Left renal pelvis (tissue), 4 donors: ENCODE results near the gene DAAM1. TPM values are rescaled to one million over a fixed set of nuclear protein-coding genes. Genes with fewer than 3 reads are reported as not detected.

ENCODE experiments used
- DNase-seq, 4 donors: peaks; one replicate each; pipeline ENCODE4 v3.0.0-alpha.2; 2013; ENCODE audit warnings: low read depth in 4 of 4, low spot score in 3 of 4
- polyA plus RNA-seq, 4 donors: library from polyadenylated mRNA; unstranded; fragments of 120-200 nt; gene quantifications; one replicate each; pipeline ENCODE4 v1.2.1, GENCODE V29; 2013; ENCODE audit not compliant: insufficient read length in 4 of 4

The DAAM1 gene
- polyA plus RNA-seq, 4 donors: 56.3 to 125 (median 68.2) TPM

GRCh38 chr14:59281609-59282377, 93.3 kb downstream of the DAAM1 start:
- no peak for DNase-seq

DNA sequence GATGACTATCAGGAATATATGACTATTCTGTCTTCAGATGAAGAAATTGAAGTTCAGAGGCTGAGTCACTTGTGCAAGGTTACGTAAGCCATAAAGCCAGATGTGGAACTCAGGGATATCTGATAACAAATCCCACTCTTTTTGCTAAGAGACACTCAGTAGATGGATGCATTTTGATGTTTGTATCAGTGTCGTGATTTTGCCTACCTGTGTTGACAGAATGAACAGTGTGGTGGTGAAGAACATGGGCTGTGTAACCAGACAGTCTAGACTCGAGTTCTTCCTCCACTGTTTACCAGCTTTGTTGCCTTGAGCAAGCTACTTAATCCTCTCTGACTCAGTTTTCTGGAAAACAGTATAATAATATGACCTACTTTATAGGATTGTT, 93.9 kb downstream of the DAAM1 start:
- no peak for DNase-seq

GRCh38 chr14:59283361-59283760, 94.9 kb downstream of the DAAM1 start:
- no peak for DNase-seq

- DNase-seq: no peak
Observed at GRCh38 chr14:59284059-59284458, 95.6 kb downstream of the DAAM1 start.

DNA sequence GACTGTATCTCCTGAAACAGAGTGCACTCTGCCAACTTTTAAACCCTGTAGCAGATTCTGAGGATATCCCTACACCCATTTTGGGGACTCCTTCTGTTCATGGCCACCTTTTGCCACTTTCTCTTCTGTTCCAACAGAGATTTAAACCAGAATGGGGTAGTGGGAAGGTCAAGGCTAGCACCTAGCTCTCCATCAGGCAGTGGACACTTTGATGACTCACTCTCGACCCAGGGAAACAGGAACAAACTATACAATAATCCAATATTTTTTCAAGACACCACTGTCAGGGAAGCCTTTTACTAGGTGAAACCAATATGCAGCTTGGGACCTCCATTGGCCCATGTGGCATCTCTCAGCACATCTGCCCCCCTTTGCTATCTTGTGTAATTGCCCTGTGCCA, 103.6 kb downstream of the DAAM1 start:
- no peak for DNase-seq

DNA sequence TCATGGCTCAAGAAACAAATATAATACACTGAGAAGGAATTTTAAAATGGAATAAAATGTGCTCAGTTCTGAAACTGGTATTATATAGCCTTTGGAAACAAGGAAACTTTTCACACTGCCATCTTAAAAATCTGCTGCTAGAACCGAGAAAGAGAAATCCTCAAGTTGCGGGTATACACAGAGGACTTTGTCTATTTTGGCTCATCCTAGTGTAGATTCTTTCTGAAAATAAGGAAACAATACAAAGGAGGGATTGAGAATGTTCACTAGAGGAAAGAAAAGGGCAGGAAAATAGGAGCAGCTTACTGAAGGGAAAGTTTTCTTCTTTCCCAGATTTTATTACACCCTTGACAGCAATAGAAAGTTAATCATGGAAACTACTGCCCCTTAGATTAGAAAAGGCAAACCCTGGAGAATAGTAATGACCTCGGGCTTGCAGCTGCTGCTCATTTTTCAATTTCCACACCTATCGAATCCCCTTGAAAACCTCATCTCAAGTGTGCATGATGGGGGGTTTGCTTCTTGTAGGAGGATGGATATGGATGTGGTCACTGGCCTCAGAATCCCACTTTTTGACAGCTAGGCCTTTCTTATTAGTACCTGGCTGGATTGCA, 104.6 kb downstream of the DAAM1 start:
- no peak for DNase-seq

- no peak for DNase-seq
Observed at GRCh38 chr14:59293935-59294661, 105.6 kb downstream of the DAAM1 start.

DNA sequence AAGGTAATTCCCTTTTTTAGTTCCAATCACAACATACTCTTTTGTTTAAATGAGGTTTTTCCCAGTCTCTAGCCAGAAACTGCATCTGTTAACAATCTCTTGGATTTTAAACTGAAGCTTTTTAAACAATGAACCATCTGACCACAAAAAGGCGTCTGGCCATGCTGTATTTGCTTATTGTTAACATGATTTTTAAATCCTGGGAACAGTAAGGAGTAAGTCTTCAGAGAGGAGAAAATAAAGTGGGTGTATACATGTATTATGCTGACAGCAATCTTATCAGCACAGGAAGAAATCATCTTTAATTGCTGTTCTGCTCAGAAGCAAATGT, 106.2 kb downstream of the DAAM1 start:
- DNase-seq: no peak

- DNase-seq: no peak
Observed at GRCh38 chr14:59295951-59296350, 107.5 kb downstream of the DAAM1 start.

DNA sequence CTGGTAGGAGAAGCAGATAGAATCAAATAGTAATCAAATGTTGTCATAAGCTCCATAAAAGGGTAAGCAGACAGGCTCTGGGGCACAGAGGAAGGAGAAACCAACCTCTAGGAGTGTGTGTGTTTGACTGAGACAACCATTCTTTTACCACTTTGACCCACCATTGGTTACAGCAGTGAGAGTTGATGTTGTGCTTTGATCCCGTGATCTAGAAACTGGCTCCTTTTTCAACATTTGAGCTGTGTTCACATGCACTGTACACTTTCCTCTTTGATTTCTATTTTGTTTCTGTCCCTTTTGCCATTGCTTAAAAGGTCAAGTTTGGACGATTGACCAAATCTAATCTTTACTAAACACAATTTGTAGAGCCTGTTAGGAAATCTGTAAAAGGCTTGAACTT, 108.0 kb downstream of the DAAM1 start:
- DNase-seq: no peak

GRCh38 chr14:59297071-59297776, 108.8 kb downstream of the DAAM1 start:
- DNase-seq: no peak

GRCh38 chr14:59299731-59300130, 111.3 kb downstream of the DAAM1 start:
- DNase-seq: no peak

DNA sequence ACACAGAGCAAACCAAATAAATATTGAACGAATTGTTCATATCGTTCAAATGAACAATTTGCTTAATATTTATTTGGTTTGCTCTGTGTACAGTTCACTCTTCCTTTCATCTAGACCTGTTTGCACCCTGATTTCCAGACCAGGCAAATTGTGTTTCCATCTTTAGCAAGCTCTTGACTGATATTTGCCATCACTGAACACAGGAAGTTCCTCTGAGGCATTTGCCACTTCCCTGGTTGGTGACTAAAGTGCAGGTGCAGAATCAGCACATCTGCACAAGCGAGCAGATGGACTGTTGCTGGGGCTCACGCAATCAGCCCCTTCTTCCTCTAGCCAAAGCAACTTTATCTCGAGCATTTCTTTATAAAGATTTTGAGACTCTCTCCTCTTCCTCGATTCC, 112.9 kb downstream of the DAAM1 start:
- no peak for DNase-seq

DNA sequence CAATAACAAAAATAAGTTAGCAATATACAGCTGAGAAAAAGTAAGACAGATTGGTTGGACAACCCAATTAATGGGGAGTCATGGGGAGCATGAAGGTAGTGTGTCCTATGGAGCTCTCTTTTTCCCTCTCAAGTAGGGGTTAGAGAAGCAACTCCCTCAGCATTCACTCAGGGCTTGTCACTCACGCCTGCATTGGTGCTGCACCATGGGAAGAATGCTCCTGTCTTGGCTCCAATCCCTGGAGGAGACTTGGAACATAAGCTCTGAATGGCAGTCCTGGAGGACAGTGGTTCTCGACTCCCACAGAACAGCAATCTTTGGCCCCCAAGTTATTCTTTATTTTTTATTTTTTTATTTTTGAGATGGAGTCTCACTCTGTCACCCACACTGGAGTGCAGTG, 113.8 kb downstream of the DAAM1 start:
- no peak for DNase-seq

GRCh38 chr14:59303216-59303615, 114.7 kb downstream of the DAAM1 start:
- DNase-seq: no peak

DNA sequence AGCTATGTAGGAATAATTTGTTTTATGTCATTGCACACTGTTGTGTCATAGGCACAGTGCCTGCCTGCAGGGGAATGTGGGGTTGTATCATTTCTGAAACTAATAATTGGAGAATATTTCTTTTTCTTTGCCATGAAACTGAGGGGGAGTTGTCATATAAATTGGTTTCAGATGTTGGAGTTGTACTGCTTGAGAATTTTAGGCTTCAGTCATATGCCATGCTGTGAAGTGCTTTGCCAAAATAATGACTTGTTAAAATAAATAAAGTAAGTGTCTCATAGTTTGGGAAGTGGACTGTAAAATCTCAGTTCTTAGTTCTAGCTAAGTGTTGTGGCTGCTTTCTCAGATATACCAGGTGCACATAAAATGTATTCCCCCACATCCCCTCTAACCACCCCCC, 116.8 kb downstream of the DAAM1 start:
- no peak for DNase-seq

- DNase-seq: no peak
Observed at GRCh38 chr14:59305836-59306555, 117.5 kb downstream of the DAAM1 start.

- DNase-seq: no peak
Observed at GRCh38 chr14:59306775-59307174, 118.3 kb downstream of the DAAM1 start.

GRCh38 chr14:59308086-59308485, 119.6 kb downstream of the DAAM1 start:
- DNase-seq: no peak

DNA sequence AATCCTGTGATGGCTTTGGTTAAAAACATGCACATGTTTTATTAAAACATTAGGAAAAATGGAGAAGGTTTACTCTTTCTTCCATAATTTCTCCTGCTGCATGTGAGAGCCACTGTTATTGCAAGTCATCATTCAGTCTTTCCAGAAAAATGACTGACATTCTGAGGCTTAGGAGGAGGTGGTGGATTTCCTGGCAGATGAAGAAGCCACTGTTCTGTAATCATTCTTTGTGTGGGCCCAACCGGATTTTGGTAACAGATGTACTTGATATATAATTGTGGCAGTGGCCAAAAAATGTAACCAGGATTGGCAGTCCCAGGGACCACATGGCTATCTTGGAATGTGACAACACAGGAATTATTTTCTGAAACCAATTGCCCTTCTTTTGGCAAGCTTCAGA, 120.2 kb downstream of the DAAM1 start:
- no peak for DNase-seq
